HG02610 (cell line): ENCODE measurements around the gene REM1.
A peak's percentile ranks its signal among the peaks of the same experiment; 100 is the strongest.

Source experiments
- ATAC-seq: cut with Tn5 transposase; IDR thresholded peaks from one replicate; pipeline ENCODE4 v1.9.1; 2021; ENCODE audit warnings: mild to moderate bottlenecking, moderate library complexity; ENCODE audit not compliant: unreplicated experiment

Gene REM1

DNA sequence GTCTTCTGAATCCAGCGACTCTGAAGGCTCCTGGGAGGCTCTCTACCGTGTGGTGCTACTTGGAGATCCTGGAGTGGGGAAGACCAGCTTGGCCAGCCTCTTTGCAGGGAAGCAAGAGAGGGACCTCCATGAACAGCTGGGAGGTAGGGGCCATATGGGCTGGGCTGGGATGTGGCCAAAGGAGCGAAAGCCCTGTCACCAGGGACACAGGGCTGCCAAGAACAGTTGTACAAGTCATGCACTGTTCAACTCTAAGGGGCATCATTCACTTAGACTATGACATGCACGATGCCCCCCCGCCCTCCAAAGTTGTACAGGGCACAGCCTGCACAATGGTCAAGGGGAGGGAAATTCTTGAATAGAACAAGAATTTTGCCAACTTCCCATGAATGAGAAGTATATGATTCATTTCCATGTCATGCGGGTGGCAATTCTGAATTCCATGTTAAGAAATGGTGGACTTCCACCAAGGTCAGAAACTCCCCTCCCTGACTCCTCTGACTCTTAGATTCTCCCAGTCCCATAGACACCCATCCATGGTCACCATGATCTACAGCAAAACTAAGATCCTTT is 1.6 kb downstream of the REM1 start:
- ATAC-seq: no peak

DNA sequence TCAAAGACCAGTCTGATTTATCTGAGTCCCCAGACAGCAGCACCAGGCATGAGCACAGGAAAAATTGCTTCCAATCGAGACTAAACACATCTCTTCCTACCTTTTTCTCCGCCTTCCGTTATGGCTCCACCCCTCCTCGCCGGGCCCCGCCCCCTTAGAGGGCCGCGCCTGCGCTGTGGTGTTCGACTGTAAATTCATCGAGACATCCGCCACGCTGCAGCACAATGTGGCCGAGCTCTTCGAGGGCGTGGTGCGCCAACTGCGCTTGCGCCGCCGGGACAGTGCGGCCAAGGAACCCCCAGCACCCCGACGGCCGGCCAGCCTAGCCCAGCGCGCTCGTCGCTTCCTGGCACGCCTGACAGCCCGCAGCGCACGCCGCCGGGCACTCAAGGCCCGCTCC is 8.9 kb downstream of the REM1 start:
- ATAC-seq: no peak

DNA sequence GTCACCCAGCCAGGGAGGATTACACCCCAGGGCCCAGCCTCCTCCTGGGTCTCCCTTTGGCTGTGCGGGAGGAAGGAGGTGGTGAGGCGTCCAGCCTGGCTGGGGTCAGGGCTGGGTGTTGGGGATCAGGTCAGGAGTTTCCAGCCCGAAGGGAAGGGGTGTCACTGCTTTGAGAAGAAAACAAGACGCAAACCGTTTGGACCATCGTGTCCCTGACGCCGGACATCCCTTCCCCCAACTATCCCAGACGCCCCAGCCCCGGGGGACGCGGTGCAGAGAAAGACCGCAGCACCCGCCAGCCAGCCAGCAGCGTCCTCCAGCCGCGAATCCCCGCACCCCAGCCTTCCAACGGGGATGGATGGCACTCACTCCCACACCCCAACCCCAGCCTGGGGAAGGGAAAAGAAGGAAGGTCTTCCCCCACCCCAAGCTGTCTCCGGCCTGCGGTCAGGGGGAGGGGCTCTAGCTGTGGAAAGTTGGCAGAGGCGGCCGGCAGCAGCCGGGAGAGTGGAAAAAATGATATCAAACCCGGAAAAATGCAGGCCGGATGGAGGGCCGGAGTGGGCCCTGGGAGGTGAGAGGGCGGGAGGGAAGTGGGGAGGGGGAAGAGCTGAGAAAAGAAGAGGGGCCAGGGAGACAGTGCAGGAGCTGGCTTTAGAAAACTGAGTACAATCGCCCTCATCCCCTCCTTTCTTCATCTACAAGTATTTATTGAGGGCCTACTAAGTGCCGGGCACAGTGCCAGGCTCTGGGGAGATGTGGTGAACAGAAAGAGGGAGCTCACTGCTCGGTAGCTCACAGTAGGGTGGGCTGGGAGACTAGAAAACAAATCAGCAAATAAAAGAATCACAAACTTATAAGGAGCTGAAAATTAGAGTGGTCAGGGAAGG is 10.6 kb downstream of the REM1 start:
- ATAC-seq: no peak

DNA sequence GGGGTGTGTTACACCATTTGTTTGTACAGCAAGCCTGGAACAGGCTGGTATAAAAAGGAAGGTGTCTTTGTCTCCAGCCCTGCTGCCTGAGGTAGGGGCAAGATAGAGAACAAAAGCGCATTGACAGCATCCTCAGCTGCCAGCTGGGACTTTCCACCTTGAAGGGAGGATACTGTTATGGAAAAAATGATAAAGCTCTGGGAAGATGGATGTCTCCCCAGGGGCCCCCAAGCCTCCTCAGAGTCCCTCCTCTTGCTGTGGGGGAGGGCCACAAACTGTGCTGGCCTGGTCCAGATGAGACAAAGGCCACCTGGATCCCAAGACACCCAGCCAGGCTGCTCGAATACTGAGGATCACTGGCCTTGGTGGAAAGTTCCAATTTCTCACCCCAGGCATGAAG is 13.0 kb downstream of the REM1 start:
- ATAC-seq: no peak

DNA sequence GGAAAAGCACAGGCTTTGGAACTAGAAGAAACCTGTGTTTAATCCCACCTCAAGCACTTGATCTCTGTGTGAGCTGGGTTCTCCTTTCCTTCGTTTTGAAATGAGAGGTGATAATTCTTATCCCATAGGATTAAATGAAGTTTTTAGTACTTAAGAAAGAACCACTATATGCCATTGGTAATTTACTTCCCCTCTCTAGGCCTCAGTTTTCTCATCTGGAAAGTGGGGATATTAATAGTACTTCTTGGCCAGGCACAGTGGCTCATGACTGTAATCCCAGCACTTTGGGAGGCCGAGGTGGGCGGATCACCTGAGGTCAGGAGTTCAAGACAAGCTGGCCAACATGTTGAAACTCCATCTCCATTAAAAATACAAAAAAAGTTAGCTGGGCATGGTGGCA is 14.1 kb downstream of the REM1 start:
- ATAC-seq: no peak

DNA sequence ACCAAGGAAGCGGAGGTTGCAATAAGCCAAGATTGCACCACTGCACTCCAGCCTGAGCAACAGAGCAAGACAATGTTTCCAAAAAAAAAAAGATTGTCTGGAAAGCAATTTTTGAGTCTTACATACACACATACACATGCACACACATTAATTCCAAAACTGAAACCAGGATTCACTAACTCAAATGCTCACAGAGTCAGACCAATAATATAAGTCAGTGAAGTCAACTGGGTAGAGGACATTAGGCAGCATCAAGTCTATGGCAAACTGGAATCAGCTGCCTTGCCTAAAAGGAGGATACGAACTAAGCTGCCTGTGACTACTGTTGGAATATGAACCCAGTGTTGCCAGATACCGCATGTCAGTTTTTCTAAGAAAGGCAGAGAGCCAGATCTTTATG is 15.7 kb downstream of the REM1 start:
- ATAC-seq: no peak

DNA sequence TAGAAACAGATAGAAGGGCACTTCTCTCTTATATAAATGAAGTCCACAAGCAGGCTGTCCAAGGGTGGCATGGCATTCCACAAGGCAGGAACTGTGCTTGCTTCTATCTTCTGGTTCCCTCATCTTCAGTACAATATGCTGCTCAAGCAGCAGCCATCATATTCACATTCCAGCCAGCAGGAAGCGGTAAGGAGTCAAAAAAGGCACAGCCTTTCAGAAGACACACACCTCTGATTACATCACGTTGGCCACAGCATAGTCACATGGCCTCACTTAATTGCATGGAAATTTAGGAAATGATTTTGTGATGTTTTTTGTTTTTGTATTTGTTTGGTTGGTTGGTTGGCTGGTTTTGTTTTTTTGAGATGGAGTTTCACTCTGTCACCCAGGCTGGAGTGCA is 19.0 kb downstream of the REM1 start:
- ATAC-seq: no peak

DNA sequence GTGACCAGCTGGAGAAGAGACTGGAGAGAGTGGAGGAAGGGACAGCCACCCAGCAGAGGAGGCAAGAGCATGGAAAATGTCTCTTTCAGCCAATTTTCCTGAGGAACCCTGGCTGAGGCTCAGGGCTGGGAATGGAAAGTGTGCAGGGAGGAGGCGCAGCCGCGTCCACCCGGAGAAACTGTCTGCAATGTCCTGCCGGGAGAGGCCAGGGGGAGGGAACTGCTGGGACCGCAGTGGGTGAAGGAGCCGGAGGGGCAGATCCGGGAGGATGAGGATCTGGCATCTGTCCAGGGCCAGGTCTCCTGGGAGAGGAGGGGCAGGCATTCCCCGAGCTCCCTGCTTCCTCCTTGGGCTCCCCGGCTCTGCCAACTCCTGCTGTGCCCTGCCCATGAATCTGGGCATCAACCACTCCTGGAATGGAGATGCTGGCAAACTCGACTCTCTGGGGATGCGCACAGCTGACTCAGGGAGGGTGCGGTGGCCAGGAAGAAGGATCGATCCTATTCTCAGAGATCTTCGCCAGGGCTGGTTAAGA is 21.7 kb downstream of the REM1 start:
- no peak for ATAC-seq

DNA sequence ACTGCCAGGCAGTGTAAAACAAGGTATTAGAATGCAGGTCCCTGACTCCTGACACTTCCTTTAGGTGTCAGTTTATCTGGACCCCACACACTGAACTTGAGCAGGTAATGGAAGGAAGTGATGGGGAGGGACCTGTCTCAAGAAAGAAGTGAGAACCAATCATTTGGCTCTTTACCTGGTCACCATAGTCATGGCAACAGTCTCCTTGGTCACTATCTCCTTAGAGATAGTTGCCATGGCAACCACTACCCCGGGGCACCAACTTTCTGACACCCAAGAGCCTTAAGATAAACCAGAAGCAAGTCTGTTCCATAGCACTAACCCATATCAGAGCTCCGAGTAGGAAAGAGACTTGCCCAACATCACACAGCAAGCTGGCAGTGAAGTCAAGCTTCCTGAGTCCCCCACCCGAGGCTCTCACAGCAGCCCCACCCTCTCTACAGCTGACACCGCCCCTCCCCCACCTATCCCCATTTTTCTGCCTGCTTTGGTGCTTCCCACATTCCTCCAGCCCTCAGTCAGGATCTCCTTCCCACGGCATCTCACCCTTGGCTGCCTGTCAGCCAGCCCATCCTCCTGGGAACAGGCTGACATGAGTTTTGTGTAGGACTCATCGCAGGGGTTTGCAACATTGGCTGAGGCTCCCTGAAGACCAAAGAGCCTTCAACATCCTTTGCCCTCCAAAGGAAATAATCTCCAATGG is 22.9 kb downstream of the REM1 start:
- no peak for ATAC-seq

DNA sequence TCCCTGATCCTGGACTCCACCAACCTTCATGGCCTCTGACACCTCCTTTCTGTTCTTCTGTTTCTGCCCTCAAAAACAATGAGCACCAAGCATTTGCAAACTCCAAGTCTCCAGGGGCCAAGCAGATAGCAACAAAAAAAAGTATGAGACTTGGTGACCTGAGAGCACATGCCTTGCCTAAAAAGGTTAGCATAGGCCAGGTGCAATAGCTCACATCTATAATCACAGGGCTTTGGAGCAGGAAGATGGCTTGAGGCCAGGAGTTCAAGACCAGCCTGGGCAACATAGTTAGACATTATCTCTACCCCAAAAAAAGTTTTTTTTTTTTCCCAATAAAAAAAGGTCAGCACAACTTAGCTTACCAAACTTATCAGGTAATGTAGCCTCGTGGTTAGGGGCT is 25.4 kb downstream of the REM1 start:
- no peak for ATAC-seq

DNA sequence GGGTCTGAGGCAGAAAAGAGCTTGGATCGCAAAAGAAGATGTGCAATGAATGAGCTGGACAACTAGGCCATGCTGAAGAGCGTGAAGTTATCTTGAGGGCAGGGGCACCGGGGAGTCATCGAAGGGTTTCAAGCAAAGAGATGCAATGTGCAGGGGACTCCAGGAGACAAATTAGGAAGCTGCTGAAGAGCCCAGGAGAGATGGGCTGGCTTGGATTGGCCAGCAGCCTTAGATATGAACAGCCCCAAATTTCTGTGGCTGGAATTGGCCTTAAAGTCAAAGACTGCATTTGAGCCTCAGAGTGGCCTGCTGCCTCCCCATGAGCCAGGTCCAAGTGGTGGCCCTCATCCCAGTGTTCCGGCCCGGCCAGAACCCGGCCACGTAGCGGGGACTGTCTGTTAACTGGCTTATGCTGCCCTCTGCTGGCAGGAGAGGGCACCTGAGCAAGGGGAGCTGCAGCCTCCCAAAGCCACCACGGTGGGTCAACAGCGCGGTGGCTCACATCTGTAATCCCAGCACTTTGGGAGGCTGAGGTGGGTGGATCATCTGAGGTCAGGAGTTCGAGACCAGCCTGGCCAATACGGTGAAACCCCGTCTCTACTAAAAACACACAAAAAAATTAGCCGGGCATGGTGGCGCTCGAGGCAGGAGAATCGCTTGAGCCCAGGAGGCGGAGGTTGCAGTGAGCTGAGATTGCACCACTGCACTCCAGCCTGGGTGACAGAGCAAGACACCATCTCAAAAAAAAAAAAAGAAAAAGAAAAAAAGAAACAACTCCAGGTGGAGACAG is 28.0 kb downstream of the REM1 start:
- ATAC-seq: peak; percentile 92

DNA sequence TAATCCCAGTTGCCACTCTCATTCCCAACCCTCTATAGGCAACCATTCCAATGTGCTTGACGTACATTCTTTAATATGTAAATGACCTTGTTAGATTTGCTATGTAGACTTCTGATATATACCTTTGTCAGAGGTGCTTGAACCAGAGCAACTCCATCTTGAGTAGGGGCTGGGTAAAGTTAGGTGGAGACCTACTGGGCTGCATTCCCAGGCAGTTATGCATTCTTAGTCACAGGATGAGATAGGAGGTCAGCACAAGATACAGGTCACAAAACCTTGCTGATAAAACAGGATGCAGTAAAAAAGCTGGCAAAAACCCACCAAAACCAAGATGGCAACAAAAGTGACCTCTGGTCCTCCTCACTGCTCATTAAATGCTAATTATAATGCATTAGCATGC is 30.8 kb downstream of the REM1 start:
- no peak for ATAC-seq

DNA sequence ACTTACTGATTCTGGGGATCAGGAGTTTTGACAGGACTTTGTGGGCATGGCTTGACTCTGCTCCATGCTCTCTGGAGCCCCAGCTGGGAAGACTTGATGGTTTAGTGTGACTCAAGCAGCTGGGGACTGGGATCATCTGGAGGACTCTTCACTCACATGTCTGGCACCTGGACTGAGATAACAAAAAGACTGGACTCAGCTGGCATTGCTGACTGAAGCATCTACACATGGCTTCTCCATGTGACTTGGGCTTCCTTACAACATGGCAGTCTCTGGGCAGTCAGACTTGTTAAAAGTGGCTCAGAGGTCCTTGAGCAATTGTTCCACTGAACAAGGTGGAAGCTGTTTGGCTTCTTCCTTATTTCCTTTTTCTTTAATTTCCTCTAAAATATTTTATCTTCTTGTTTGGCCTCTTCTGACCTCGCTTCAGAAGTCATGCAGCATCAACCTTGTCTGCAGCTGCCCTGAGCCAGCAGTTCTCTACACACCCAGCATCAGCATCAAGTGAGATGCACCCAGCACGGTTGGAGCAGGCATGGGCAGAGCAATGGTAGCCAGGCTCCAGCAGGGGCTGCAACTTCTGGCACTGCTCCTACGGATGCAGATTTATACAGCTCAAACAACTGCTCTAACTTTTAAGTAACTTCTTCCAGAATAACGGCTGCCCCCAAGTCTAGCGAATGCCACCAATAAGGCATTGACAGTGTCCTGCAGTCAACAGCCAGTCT is 33.6 kb downstream of the REM1 start:
- no peak for ATAC-seq

DNA sequence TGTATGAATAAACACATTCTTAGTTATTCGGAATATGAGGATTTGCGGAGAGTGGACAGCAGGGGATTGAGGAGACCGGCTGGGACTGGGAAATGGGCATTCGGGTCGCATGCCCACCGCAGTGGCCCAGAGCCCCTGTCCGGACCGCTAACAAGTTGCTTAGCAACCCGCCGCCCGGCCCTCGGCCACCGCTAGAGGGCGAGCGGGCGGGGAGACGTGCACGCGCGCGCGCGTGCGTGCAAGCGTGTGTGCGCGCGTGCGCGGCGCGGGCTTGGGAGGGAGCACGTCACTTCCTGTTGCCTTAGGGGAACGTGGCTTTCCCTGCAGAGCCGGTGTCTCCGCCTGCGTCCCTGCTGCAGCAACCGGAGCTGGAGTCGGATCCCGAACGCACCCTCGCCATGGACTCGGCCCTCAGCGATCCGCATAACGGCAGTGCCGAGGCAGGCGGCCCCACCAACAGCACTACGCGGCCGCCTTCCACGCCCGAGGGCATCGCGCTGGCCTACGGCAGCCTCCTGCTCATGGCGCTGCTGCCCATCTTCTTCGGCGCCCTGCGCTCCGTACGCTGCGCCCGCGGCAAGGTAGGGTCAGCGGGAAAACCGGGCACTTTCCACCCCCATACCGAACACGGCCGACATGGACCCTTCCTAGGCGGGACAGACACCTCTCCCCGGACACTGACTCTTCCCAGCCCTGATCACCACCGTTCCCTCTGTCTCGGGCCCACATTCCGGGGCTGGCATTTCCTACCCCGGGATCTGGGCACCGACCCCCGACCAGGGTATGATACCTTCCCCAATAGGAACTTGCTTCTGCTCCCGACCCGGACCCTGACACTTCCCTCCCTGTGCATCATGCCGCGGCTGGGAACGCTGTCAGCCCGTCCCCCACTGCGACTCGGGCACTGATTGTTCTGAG is 39.3 kb downstream of the REM1 start, which contains the start of gene HM13:
Gene HM13, plus strand, starts transcription at position 289 of the 918 bp plus-strand sequence. Its CDS starts 110 bp downstream, at position 399.
- peak; percentile 91 for ATAC-seq

DNA sequence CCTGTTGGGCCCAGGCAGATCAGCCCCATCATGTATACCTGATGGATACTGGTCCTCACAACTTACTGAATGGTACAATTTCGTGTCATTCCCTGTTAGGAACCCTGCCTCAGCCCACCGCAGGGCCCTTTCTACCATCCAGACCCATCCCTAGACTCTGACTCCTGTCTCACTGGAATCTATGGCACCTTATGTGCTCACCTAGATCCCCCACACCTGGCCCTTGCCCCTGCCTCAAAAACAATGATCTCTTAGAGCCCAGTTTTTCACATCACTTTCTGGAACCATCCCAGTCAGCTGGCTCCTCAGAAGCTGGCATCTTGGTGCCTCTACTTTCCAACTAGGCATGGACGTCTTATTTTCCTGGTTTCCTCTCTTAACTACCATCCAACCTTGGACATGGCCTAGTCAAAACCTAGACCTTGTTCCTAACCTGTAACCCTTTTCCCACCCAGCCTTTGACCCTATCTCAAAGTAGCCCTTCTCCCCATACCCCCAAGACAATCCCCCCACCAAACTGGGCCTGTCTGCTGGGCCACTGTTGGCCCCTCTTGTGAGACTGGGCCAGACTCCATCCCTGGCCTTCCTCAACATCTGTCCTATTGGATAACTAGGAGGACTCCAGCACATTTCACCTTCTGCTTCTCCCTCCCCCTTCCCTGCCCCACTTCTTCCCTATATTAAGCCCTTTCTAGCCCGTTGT is 40.1 kb downstream of the REM1 start:
- ATAC-seq: no peak

DNA sequence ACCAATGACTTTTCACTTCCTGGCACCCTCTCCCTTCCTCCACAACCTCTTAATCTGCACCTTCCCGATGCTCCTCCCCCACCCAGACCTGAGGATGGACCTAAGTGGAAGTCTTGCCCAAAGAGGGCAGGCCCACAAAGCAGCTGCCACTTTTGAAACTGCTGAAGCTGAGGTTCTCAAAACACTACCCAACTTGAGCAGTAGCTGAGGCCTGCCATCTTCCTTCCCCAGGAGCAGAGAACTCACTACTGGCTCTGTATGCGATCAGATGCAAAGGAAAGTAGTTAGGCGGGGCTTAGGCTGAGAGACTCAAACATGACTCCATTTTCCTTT is 40.7 kb downstream of the REM1 start:
- ATAC-seq: no peak

DNA sequence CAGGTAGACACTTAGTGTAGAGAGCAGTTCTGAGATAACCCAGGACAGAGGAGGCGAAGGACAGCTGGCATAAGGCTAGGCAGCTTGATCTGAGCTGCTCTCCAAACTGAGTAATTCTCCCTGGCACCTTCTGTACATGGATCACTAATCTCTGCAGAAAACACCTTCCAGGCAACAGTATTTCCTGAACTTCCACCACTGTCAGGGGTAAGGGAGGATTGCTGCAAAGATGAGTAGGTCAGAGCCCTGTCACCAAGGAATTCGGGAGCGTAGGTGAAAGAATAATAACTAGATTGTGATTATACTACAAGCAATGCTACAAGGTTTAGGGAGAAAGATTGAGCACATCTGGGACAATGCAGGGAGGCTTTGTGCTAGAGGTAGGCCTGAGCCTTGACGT is 41.1 kb downstream of the REM1 start:
- ATAC-seq: no peak

DNA sequence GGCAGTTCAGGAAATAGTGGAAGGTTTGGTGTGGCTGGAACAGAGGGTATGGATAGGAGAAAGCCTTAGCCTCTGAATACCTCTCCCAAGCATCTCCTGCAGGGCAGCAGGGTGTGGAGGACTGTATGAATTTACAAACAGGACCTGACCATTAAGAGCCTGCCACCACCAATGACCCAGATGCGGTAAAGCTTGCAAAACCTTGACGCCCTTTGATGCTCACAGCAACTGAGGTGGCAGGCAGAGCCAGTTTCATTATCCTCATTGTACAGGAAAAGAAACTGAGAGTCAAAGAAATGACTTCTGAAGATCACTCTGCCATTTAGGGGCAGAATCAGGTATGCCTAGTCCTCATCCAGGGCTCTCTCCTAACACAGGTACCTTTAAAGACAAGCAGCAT is 41.6 kb downstream of the REM1 start:
- ATAC-seq: no peak

DNA sequence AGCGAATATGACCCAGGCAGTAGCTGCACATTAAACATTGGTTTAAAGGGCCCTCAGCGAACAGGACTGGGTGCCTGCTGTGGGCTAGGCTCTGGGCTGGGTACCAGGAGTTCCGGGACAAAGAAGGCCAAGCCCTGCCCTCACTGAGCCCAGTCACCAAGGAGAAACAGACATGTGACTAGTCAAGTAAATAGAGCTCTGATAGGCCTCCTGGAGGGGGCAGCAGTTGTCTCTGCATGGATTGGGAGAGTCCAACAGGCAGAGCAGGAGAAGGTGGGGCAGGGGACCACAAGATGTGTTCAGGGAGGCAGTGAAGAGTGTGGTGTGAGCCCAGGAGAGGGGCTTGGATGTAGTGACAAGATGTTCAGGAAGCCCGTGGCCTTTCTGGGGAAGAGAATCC is 42.3 kb downstream of the REM1 start:
- ATAC-seq: no peak
